A549 (cell line): ENCODE data around the gene TBX15. TPM values are rescaled to one million over a fixed set of nuclear protein-coding genes. Genes with fewer than 3 reads are reported as not detected.

ENCODE experiments used
- ATAC-seq, 2 experiments: fragments of 200-7000 bp in 1 of 2; fragments of >200 bp in 1 of 2; cut with Nextera tagmentation in 1 of 2; cut with Tn5 transposase in 1 of 2; 3 replicates each; pipeline versions ENCODE4 v1.8.0 to v1.9.1; 2018 to 2020; ENCODE audit warnings: mild to moderate bottlenecking in 1 of 2, moderate library complexity in 1 of 2
- CTCF ChIA-PET: fragments of 300-600 bp; sonication (Branson Sonifier 250); formaldehyde crosslinking; extraction: SDS; loops from one replicate; lab custom pipeline; 2021; ENCODE audit warnings: antibody characterized with exemption, inconsistent platforms; lab: Yijun Ruan, JAX
- POLR2A ChIA-PET: fragments of 350-600 bp; formaldehyde crosslinking; extraction: SDS; loops from one replicate; lab custom pipeline; 2021; ENCODE audit warnings: antibody characterized with exemption, inconsistent platforms; lab: Yijun Ruan, JAX
- DNase-seq, 2 experiments: peaks; one replicate each; pipeline versions ENCODE4 v3.0.0 to v3.0.0-alpha.2; 2011 to 2016; ENCODE audit warnings: low read depth in 1 of 2, low spot score in 1 of 2
- FAIRE-seq: peaks from 2 replicates; lab custom pipeline; 2011; peaks lifted over from hg19 to GRCh38; lab: Jason Lieb, UNC
- H3K27ac ChIP-seq, 2 experiments: fragments of >200 bp; sonication (Bioruptor Twin); formaldehyde crosslinking; 3 replicates each; pipeline ENCODE4 v1.5.1; 2016 to 2017
- H3K4me1 ChIP-seq: fragments of >200 bp; sonication (Bioruptor Twin); formaldehyde crosslinking; 3 replicates; pipeline ENCODE4 v1.6.1; 2016
- H3K4me2 ChIP-seq: fragments of >200 bp; sonication (Bioruptor Twin); formaldehyde crosslinking; 3 replicates; pipeline ENCODE4 v1.6.1; 2016
- H3K4me3 ChIP-seq: fragments of >200 bp; sonication (Bioruptor Twin); formaldehyde crosslinking; 3 replicates; pipeline ENCODE4 v1.5.1; 2016
- H3K9me3 ChIP-seq: fragments of >200 bp; sonication (Bioruptor Twin); formaldehyde crosslinking; 3 replicates; pipeline ENCODE4 v1.6.1; 2016
- BHLHE40 ChIP-seq: IDR thresholded peaks from 2 replicates; pipeline ENCODE4 v1.6.1; 2012; ENCODE audit warnings: low read depth, low read length, inconsistent platforms
- CBX2 ChIP-seq: fragments of 200-600 bp; sonication (generic); IDR thresholded peaks from 2 replicates; pipeline ENCODE4 v1.6.1; 2016; ENCODE audit warnings: low read depth, mild to moderate bottlenecking, borderline replicate concordance
- CHD2 ChIP-seq: fragments of 150-350 bp; IDR thresholded peaks from 2 replicates; pipeline ENCODE4 v1.6.1; 2014; ENCODE audit warnings: low read length; ENCODE audit not compliant: partially characterized antibody
- CHD4 ChIP-seq: fragments of 200-600 bp; sonication (generic); IDR thresholded peaks from 2 replicates; pipeline ENCODE4 v1.6.1; 2016; ENCODE audit warnings: antibody characterized with exemption, mild to moderate bottlenecking, borderline replicate concordance
- CTCF ChIP-seq: fragments of >200 bp; sonication (Bioruptor Twin); formaldehyde crosslinking; IDR thresholded peaks from 3 replicates; pipeline ENCODE4 v1.5.1; 2016
- EHF ChIP-seq: fragments of 250-450 bp; sonication (Bioruptor Pico); IDR thresholded peaks from 2 replicates; pipeline ENCODE4 v1.5.0; 2020; ENCODE audit warnings: mild to moderate bottlenecking
- ELK1 ChIP-seq: fragments of 150-350 bp; IDR thresholded peaks from 2 replicates; pipeline ENCODE4 v1.6.1; 2014; ENCODE audit warnings: low read depth, mild to moderate bottlenecking, low read length
- EP300 ChIP-seq, 2 experiments: fragments of >200 bp; sonication (Bioruptor Twin); formaldehyde crosslinking; IDR thresholded peaks; 2 replicates in 1 of 2; 3 replicates in 1 of 2; pipeline ENCODE4 v1.6.1; 2016 to 2017
- ESRRA ChIP-seq: fragments of 150-350 bp; IDR thresholded peaks from 2 replicates; pipeline ENCODE4 v1.6.1; 2014; ENCODE audit warnings: mild to moderate bottlenecking, low read length, borderline replicate concordance
- FOSB ChIP-seq: fragments of 250-450 bp; sonication (Bioruptor Pico); IDR thresholded peaks from 2 replicates; pipeline ENCODE4 v1.5.0; 2020; ENCODE audit warnings: mild to moderate bottlenecking, moderate library complexity
- FOSL2 ChIP-seq, 2 experiments: fragments of 450-650 bp in 1 of 2; fragments of >200 bp in 1 of 2; sonication (Bioruptor Twin) in 1 of 2; formaldehyde crosslinking; IDR thresholded peaks; 2 replicates each; pipeline versions ENCODE4 v1.5.0 to v1.6.1; 2016 to 2020; ENCODE audit warnings: mild to moderate bottlenecking in 1 of 2, moderate library complexity in 1 of 2
- HOXA7 ChIP-seq: fragments of 250-450 bp; sonication (Bioruptor Pico); IDR thresholded peaks from 2 replicates; pipeline ENCODE4 v1.5.0; 2020; ENCODE audit warnings: mild to moderate bottlenecking, moderate library complexity
- HOXB13 ChIP-seq: fragments of 250-450 bp; sonication (Bioruptor Pico); IDR thresholded peaks from 2 replicates; pipeline ENCODE4 v1.5.0; 2020; ENCODE audit warnings: low read depth, mild to moderate bottlenecking, moderate library complexity
- KDM5A ChIP-seq: fragments of 200-600 bp; sonication (generic); IDR thresholded peaks from 2 replicates; pipeline ENCODE4 v1.6.1; 2016; ENCODE audit warnings: antibody characterized with exemption, mild to moderate bottlenecking
- MYC ChIP-seq: IDR thresholded peaks from 2 replicates; pipeline ENCODE4 v1.6.1; 2012; ENCODE audit warnings: mild to moderate bottlenecking, inconsistent platforms, low read length, improper control_type of control experiment, borderline replicate concordance
- NFE2L2 ChIP-seq: fragments of 150-350 bp; conservative IDR thresholded peaks from 2 replicates; pipeline ENCODE4 v1.6.1; 2014; ENCODE audit warnings: low read length
- NPAS2 ChIP-seq: fragments of 250-450 bp; sonication (Bioruptor Pico); IDR thresholded peaks from 2 replicates; pipeline ENCODE4 v1.8.0; 2022; ENCODE audit warnings: mild to moderate bottlenecking, moderate library complexity, borderline replicate concordance
- PHF8 ChIP-seq: fragments of 200-600 bp; sonication (generic); IDR thresholded peaks from 2 replicates; pipeline ENCODE4 v1.6.1; 2016; ENCODE audit warnings: low read depth, mild to moderate bottlenecking, antibody characterized with exemption, moderate library complexity, borderline replicate concordance
- POLR2A ChIP-seq: IDR thresholded peaks from 2 replicates; pipeline ENCODE4 v1.6.1; 2012; ENCODE audit warnings: mild to moderate bottlenecking, low read length
- REST ChIP-seq: fragments of 200-600 bp; sonication (generic); IDR thresholded peaks from 2 replicates; pipeline ENCODE4 v1.6.1; 2016; ENCODE audit warnings: antibody characterized with exemption, mild to moderate bottlenecking, moderate library complexity
- RFX5 ChIP-seq: fragments of 450-650 bp; IDR thresholded peaks from 2 replicates; pipeline ENCODE4 v1.7.1; 2014; ENCODE audit warnings: antibody characterized with exemption, mild to moderate bottlenecking, moderate library complexity
- SMC3 ChIP-seq: fragments of >200 bp; sonication (Bioruptor Twin); formaldehyde crosslinking; IDR thresholded peaks from 3 replicates; pipeline ENCODE4 v1.6.1; 2018; ENCODE audit warnings: inconsistent platforms
- SREBF2 ChIP-seq: fragments of 450-650 bp; IDR thresholded peaks from 2 replicates; pipeline ENCODE4 v1.6.1; 2014; ENCODE audit warnings: mild to moderate bottlenecking, moderate library complexity
- TFCP2L1 ChIP-seq: fragments of 250-450 bp; sonication (Bioruptor Pico); IDR thresholded peaks from 2 replicates; pipeline ENCODE4 v1.5.0; 2021; ENCODE audit warnings: mild to moderate bottlenecking
- TP53 ChIP-seq: fragments of 250-450 bp; sonication (Bioruptor Pico); IDR thresholded peaks from 2 replicates; pipeline ENCODE4 v1.5.0; 2021; ENCODE audit warnings: mild to moderate bottlenecking, moderate library complexity
- USF2 ChIP-seq: fragments of 450-650 bp; IDR thresholded peaks from 2 replicates; pipeline ENCODE4 v1.6.1; 2014; ENCODE audit warnings: antibody characterized with exemption
- ZC3H11A ChIP-seq: fragments of 450-650 bp; IDR thresholded peaks from 2 replicates; pipeline ENCODE4 v1.6.1; 2014; ENCODE audit warnings: antibody characterized with exemption, mild to moderate bottlenecking
- ZNF302 ChIP-seq: fragments of 250-450 bp; sonication (Bioruptor Pico); IDR thresholded peaks from 2 replicates; pipeline ENCODE4 v1.9.0; 2021; ENCODE audit warnings: inconsistent platforms, mild to moderate bottlenecking, moderate library complexity
- ZSCAN20 ChIP-seq: fragments of 250-450 bp; sonication (Bioruptor Pico); IDR thresholded peaks from 2 replicates; pipeline ENCODE4 v1.8.0; 2022; ENCODE audit warnings: mild to moderate bottlenecking, moderate library complexity
- WGBS: methylation state at CpG from one replicate; pipeline ENCODE4 v1.1.6; 2017; ENCODE audit errors: missing lambda C conversion rate; 5-methylcytosine and 5-hydroxymethylcytosine counted together
- polyA plus RNA-seq, 4 experiments: library from polyadenylated mRNA; depleted of rRNA in 3 of 4; stranded (reverse); fragments of >200 nt; fragmentation: RNase III in 1 of 4; extraction: RNeasy Plus Mini Kit Qiagen cat#74134 plus additional on column Dnase treatment in 1 of 4; gene quantifications; 2 replicates in 3 of 4; 3 replicates in 1 of 4; pipeline ENCODE4 v1.2.3, GENCODE V29; 2011 to 2017
- TF ChIP-seq, protein P1 (sequence below): fragments of 250-450 bp; sonication (Bioruptor Pico); IDR thresholded peaks from 2 replicates; pipeline ENCODE4 v1.5.0; 2020; ENCODE audit warnings: low read depth, mild to moderate bottlenecking, moderate library complexity

TBX15 gene
- polyA plus RNA-seq, 2 of the 4 experiments (the other 2 are of a cell fraction) = 0.04 TPM; not detected in 1

DNA sequence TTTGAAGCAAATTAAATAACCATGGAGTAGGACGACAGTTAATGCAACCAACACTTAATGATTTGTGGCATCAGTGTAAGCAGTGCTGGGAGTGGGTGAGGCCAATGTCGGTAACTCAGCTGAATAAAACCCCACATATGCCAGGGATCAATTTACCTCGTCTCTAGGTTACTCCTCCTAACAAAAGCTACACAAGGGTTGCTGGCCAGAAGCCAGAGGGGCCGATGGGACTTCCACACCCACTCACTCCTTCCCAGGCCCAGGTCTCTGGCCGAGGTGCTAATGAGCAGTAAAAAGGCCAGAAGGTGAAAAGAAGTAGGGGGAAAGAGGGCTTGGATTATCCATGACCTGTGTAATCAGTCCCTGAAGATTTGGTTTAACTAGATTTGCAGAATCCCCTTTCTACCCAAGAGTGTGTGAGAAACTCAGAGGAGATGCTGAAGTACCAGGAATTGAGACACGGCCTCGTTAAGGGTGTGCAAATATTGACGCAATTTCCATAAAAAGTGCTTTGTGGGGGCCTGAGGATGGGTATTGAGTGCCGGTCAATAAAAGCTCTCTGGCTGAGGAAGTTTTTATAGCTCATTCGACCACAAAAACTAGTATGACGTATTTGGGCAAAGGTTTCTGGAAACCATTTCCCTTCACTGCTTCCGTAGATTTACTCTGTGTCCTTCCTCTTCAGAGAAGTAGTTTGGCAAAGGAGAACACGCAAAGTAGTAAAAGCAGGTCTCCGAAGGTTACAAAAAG, 145.5 kb downstream of the TBX15 start:
- WGBS = 47% methylated on average over 14 of the region's 14 CpGs
- DNase-seq (no peak), ATAC-seq (no peak), FAIRE-seq (no peak)
- CTCF ChIA-PET = no interaction called here
- no peak overlapping the region for H3K4me2 ChIP-seq
- H3K9me3 ChIP-seq = no peaks in the 10 kb centered on the region
- H3K4me3 ChIP-seq = no peak overlapping the region
- TF ChIP-seq TP53 (CRISPR knock-in tag) (no peak), FOSL2 (IDR thresholded peaks at IDR 0.05) (no peak), FOSL2 (CRISPR knock-in tag; IDR thresholded peaks at IDR 0.05) (no peak), CTCF (no peak), EP300 (IDR thresholded peaks at IDR 0.05) (no peak), NFE2L2 (no peak), KDM5A (no peak), HOXA7 (CRISPR knock-in tag) (no peak), REST (no peak), TFCP2L1 (CRISPR knock-in tag) (no peak), BHLHE40 (no peak), CBX2 (no peak), ZC3H11A (no peak), ESRRA (no peak)
- POLR2A ChIA-PET = no interaction called here
- H3K27ac ChIP-seq = no peak overlapping the region
- H3K4me1 ChIP-seq = no peaks in the 10 kb centered on the region

GRCh38 chr1:118841521-118841920, 146.6 kb downstream of the TBX15 start:
- ATAC-seq (no peak), DNase-seq (no peak), FAIRE-seq (no peak)
- H3K4me2 ChIP-seq = no peak overlapping the region
- no peaks in the 10 kb centered on the region for H3K9me3 ChIP-seq
- no peak overlapping the region for H3K4me3 ChIP-seq
- TF ChIP-seq SREBF2 (no peak), ELK1 (no peak), SMC3 (no peak), FOSB (CRISPR knock-in tag) (no peak), NPAS2 (no peak), PHF8 (no peak), MYC (no peak), USF2 (no peak), CBX2 (no peak), EHF (no peak), HOXB13 (CRISPR knock-in tag) (no peak), ZNF302 (CRISPR knock-in tag) (no peak), RFX5 (no peak), CHD2 (no peak), POLR2A (no peak), ZSCAN20 (CRISPR knock-in tag) (no peak), CHD4 (no peak)
- TF ChIP-seq, protein P1, sequence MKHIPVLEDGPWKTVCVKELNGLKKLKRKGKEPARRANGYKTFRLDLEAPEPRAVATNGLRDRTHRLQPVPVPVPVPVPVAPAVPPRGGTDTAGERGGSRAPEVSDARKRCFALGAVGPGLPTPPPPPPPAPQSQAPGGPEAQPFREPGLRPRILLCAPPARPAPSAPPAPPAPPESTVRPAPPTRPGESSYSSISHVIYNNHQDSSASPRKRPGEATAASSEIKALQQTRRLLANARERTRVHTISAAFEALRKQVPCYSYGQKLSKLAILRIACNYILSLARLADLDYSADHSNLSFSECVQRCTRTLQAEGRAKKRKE = no peak
- POLR2A ChIA-PET = no interaction called here
- H3K27ac ChIP-seq = no peak overlapping the region
- no peaks in the 10 kb centered on the region for H3K4me1 ChIP-seq
- CTCF ChIA-PET = no interaction called here
